Ecto neural progenitor cell (in vitro differentiated cells): Measurements from ENCODE around the gene ARL15.
"Not testable (repeated sequence)": the region's sequence is repeated elsewhere in the genome, so short reads cannot be mapped to it uniquely, and the experiment has no call there.

Experiments used
- DNase-seq: peaks from one replicate; pipeline ENCODE4 v3.0.0-alpha.2; 2018; ENCODE audit warnings: low spot score

The ARL15 gene

DNA sequence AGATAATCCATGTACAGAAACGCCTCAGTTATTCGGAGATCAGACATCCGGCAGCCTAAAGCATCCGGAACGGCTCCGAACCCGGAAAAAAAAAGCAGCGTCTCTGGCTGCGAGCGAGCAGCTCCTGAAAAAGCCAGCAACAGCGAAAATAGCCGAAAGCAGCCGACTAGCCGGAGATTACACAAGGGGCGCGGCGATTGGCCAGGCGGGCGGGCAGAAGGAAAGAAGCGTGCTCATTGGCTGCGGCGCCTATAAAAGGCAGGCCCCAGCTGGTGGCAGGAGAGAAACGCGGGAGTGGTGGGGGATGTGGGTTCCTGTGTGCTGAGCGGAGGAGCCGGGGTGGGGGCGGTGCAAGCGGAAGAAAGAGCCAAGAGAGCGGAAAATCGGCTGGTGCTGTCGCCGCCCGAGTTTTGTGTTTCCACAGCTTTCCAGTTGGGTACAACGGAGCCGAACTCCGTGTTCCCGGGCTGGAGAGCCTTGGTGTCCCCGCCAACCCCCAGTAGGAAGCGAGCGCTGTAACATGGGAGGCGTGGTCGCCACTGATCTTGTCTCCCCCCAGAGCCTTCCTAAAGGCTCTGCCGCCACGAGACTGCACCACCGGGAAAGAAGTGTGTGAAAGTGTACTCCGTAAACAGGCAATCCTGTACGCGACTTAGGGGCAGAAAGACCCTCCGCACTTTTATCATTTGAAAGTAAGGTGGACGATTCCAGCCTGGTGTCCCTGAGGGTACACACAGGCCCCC, at the start of gene ARL15:
Gene ARL15, minus strand, starts transcription at position 141 of the 743 bp plus-strand sequence.
- peak; percentile 98 for DNase-seq

DNA sequence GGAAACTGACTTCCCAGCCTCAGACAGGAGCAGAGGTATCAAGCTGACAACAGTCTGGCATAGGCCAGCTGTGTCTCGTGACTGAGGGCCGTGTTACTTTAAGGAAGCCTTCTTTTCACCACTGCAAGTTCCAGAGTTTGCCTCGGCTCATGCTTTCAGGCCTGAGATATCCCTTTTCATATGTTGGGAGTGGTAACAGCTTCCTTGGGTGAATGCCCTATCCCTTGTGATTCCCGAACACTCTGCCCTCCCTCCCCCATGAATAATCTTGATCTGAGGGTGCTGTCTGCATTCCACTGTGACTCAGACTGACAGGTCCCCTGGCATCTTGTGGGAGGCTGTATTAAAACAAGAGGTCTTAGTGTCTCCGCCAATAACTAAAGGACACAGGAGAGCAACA, 49.7 kb upstream of the ARL15 start:
- DNase-seq = no peak

DNA sequence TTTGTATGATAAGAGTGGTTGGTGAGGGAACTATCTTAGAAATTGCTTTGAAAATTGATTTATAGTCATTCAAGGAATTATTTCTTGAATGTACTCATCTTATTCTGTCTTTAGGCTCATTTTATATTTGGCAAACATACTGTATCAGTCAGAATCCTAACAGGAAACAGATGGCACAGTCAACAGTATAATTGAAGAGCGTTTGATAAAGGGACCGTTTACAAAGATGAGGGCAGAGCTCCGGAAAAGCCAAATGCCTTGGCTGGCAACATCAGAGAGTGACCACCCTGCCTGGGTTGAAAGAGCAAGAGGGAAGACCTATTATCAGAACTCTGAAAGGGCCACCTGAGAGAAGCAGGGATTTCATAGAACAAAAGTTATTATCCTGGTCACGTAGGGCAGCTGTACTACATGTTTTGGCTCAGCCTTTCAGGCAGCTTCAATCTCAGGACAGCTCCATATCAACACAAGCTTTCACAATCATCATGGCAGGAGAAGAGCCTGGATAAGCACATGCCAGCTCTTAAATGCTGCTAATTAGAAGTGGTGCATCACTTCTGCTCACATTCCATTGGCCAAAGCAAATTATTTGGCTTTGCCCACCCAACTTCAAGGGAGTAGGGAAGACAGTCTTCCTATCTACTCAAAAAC, 47.2 kb upstream of the ARL15 start:
- DNase-seq = no peak

DNA sequence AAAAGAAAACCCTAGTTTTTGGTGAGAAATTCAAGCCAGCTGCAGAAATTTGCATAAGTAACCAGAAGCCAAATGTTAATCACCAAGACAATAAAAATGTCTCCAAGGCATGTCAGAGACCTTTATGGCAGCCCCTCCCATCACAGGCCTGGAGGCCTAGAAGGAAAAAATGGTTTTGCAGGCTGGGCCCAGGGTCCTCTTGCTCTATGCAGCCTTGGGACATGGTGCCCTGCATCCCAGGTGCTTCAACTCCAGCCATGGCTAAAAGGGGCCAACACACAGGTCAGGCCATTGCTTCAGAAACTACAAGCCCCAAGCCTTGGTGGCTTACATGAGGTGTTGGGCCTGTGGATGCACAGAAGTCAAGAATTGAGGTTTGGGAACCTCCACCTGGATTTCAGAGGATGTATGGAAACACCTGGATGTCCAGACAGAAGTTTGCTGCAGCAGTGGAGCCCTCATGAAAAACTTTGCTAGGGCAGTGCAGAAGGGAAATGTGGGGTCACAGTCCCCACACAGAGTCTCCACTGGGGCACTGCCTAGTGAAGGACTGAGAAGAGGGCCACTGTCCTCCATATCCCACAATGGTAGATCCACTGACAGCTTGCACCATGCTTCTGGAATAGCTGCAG, 43.7 kb upstream of the ARL15 start:
- not testable (repeated sequence) for DNase-seq

DNA sequence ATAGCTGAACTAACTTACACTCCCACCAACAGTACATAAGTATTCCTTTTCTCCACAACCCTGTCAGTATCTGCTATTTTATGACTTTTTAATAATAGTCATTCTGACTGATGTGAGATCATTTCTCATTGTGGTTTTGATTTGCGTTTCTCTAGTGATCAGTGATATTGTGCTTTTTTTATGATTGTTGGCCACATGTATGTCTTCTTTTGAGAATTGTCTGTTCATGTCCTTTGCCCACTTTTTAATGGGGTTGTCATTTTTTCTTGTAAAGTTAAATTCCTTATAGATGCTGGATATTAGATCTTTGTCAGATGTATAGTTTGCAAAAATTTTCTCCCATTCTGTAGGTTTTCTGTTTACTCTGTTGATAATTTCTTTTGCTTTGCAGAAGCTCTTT, 42.2 kb upstream of the ARL15 start:
- DNase-seq = not testable (repeated sequence)

DNA sequence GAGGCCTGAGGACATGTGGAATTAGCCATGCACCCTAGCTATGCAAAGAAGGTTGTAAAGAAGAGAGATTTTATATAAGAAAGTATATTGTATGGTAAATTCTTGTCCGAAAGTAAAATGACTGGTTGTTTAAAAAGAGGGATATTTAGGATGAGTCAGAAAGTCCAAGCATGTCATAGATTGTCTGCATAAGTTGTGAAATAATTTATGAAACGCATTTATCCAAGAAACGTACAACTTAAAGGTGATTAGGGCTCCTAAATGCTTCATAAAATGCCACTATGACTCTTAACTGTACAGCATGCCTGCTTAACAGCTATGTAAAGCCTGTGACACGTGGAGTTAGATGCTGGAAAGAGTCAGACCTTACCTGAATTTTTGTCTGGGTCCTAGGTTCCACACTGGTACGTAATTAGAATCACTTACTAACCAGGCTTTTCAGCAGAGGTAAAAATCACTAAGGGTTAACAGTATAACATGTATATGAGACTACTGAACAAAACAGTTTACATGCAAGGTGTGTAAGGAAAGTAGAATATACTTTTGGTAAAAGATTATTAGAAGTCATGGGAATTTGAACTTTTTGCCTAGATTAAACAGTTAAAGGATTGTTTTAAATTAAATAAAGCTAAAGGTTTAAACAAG, 37.0 kb upstream of the ARL15 start:
- no peak for DNase-seq

DNA sequence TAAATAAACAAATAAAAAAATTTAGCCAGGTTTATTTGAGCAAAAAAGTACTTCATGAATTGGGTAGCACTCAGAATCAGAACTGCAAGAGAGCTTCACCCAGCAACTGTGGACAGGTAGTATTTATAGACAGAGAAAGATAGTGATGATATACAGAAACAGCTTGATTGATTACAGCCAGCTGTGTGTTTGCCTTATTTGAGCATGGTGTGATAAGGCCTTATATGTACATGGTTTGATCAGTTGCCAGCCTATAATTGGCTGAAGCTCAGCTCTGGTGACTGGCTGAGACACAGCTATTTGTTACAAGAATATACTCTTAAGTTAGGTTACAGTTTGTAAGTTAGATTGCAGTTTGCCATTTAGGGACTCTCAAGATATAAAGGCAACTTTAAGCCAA, 34.3 kb upstream of the ARL15 start:
- no peak for DNase-seq

DNA sequence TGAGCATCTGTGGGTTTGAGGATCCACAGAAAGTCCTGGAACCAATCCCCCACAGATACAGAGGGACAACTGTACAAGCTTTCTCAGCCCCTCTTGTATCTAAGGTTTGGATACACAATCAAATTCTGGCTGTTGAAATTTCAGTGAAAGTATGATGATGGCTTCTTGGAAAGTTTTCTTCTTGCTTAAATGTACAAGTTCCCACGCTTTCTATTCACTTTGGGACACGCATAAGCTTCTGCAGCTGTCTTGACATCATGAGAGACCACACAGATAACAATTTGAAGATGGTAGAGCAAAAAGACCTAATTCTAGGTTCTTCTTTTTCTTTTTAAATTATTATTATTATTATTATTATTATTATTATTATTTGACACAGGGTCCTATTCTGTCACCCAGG, 31.6 kb upstream of the ARL15 start:
- no peak for DNase-seq

DNA sequence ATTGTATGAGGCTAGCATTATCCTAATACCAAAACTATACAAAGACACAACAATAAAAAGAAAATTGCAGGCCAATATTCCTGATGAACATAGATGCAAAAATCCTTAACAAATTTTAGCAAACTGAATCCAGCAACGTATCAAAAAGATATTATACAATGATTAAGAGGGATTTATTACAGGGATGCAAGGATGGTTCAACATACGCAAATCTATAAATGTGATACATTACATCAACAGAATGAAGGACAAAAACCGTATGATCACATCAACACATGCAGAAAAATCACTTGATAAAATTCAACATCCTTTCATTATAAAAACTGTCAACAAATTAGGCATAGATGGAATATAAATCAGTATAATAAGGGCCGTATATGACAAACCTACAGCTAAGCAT, 27.1 kb upstream of the ARL15 start:
- DNase-seq = no peak

DNA sequence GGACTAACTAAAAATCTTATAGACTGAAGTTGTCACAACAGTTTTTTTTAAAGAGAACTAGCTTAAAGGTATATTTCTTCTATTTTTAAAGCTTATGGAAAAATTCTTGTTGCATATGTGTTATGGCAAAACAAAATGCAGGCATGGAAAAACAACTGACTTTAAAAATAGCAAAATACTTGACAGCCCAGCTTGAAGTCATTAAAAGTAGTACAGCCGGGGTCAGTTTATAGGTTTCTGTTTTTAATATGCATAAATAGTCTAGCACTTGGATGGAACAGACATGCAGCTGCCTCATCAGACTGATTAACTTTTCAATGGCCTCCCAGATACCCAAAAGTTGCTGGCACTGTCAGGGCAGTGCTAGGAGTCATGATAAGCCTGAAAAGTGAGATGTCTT, 22.3 kb upstream of the ARL15 start:
- no peak for DNase-seq

DNA sequence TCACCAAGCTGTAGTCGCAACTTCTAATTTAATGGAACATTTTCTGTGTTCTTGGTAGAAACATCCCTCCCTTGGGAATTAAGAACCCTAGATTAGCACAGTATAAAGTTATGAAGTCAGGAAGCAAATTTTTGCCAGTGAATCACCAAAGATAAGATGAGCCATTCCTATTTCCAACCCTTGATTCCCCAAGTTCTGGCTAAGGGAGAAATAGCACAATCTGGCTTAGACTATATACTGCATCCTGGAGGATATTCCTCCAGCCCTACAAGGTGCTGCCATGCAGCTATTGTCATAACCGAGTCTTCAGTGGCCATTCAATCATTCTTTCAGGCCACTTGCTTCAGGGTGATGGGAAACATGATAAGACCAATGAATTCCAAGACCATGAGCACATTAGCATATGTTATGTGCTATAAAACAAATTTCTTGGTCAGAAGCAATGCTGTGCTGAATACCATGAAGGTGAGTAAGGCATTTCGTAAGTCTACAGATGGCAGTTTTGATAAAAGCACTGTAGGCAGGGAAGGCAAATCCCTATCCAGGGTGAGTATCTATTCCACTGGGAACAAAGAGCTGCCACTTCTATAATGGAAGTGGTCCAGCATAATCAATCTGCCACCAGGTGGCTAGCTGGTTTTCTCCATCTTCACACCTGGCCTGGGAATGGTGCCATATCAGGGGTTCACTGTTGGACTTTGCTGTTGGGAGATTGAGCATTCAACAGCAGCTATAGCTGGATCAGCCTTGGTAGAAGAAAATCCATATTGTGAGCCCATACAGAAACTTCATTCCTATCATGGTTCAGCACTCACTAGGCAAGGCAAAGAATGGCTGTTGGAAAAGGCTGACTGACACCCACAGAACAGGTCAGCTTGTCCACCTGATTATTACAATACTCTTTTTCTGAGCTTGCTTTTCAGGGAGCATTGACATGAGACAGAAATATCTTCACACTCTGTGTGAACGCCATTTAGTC, 19.6 kb upstream of the ARL15 start:
- DNase-seq = no peak

DNA sequence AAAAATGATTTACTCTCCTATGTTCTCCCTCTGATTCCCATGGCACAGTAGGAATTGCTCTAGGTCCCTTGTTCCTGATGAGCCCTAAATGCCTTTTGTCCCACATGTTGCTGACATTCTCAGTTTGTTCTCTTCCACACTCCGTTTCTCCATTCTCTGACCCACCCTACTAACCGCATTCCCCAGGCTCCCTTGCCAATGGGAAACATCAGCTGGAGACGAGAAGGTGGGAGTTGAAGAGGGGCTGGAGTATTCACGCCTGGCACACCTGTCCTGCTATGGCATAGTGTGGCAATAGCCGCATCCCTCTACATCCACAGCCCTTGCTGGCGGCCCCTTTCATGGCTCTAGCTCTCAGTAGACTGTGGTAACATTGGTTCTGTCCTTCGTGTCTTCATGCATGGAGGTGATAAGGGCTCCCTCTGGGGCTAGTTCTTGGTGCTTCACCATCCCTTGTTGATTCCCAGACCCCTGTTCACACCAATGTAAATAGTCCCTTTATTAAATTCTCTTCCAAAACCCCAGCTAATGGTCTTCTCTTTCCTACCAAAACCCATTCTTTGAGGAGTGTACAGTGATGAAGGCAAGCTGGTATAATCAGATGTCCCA, 16.4 kb upstream of the ARL15 start:
- DNase-seq = no peak

DNA sequence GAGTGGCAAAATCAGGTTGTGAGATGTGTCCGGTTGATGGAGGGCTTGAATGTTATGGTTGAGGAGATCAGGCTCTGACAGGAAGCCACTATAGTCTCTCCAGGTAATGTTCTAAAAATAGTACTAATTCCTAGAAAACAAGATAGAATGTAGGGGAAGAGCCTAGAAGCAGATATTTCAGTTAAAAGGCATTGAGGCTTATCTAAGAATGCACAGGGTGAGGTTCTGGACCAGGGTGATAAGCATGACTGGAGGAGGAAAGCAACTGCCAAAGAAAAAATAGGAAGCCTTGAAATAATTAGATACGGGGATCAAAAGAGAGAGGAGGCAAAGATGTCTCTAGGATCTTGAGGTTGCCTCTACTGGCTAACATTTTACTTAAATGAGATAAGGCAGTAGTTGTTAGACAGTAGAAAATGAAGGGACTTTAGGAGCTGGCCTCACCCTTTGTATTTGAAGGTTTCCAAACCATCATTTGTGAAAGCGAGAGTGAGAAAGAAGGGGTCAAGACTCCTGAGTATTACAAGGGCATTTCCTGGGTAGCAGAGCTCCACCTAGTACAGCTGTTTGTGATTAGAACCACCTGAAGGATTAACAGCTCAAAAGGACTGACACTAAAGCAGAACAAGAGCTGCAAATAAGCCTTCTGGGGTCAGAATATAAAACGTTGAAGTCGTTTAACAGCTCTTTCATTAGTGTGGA, 15.4 kb upstream of the ARL15 start:
- no peak for DNase-seq

DNA sequence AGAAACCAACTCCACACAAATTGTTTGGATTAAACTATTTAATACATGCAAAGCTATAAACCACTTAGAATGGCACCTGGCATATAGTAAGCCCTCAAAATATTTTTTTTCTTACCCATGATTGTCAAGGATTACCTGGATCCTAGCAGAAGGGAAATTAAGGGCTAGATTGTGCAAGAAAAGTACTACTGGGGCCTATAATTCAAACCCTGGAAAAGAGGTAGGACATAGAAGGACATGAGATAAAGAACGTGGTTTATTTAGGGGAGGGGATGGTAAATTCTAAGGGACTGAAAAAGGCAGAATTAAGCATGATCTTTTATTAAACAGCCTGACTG, 14.9 kb upstream of the ARL15 start:
- no peak for DNase-seq

DNA sequence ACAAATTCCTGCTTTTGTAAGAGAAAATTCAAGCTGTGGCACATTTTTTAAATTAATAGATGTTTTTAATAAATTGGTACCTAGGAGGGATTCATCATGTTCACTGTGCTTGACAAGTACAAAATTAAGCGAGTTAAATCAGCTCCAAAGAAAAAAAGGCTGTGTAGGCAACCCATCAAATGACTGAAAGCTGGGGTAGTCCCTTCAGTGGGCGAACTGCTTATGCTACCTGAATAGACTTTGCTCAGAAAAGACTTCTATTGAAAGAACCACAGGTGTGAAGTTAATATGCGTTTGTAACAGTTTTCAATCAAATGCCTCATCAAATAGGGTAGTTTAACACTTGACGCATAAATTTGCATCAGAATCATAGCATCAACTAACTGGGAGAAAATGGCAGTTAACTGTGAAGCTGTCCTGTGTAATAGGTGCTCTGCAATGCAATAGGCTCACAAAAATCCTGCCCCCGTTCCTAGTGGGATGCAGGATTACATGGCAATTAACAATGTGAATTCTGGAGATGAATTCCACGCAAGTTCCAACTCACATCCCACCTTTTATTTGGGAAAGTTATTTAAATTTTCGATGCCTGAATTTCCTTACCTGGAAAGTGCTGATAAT, 14.4 kb upstream of the ARL15 start:
- no peak for DNase-seq

DNA sequence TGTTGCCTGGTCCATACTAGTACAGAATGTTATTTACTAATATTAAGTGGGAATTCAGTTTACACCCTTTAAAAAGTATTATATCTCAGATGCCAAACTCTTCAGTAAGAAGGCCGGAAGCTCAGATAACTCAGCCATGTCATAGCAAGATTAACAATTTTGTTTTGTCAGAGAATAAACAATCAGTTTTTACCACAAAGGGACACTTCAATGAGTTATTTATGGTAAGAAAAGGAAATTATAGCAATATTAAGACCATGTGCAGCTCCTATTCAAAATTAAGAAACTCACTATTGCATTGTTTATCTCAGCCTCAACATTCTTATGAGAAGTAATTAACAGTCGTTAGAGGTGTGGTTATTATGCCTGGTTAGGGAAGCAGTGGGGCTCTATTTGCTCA, 13.1 kb upstream of the ARL15 start:
- DNase-seq = no peak

DNA sequence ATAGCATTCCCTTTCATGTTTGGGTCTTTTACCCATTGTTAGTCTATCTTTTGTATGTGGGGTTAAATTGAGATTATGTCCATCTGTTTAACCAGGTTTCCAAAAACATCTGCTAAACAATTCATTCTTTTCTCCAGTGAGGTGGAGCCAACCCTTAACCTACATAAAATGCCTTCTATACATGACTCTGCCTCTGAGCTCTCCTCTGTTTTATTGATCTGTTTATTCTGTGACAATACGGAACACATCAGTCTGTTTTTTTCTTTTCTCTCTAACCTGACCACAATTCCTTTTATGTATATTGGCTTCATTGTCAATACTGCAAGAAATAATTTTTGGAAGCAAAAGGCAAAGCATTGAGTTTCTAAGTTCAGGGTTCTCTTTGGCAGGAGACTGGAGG, 9.9 kb upstream of the ARL15 start:
- no peak for DNase-seq

DNA sequence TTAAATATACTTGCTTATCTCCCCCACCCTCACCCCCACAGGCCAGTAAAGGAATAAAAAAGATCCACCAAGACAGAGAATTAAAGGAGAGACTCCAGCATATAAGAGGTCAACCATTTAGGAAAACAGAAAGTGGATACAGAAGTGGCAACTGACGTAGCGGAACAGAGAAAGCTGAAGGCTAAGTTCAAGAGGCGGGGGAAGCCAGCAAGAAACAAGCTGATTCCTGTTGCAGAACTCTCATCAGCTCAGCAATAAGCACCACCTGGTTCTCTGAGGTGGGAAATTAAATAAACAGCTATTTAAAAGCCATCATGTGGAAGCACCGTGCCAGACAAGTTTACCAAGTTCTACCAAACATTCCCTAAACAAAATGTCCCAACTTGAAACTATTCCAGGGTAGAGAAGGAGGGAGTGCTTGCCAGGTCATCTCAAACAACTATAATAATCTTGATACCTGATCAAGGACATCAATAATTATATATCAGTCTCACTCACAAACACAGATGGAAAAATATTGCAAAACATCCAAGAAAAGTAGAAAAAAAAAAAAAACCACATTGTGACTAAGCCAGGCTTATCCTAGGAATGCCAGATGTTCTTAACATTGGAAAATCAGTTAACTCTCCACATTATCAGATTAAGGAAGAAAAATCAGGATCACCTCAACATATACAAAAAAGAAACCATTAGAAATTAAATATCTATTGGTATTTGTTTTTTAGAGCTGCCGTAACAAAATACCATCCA, 7.3 kb upstream of the ARL15 start:
- DNase-seq = no peak

DNA sequence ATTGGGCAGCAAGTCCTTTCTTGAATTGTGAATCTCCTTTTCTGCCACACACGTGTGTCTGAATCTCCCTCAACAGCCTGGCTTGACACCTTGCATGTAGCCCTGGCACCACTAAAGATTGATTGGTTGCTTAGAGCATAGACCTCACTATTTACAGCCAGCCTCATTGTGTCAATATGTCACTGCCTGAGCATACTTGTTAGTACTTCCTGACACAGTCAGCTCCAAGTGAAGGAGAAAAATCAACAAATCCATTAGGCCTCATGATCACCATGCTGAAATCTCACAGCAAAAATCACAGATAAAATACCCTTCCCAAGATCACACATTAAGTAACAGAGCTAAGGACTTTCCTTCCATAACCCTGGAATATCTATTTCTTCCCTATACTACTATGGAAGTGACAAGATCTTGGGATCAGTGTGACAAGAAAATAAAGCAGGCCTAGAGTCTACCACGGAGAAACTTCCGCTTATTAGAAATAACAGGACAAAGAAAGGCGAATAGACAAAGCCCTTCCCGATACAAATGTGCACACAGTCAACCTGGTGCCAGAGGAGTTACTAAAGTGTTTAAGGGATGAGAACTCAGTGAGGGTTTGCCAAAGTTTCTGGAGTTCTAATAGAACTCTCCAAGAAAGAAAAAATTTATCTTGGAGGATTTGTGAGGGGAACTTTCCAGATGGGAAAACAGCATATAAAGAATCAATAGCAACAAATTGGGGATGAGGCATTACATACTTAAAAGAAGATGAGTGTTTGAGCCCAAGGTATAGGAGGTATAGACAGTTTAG, 5.6 kb upstream of the ARL15 start:
- no peak for DNase-seq
